ENCODE data around the gene TPP2. TPM values are rescaled to one million over a fixed set of nuclear protein-coding genes. Genes with fewer than 3 reads are reported as not detected.
A peak's percentile ranks its signal among the peaks of the same experiment; 100 is the strongest.

TPP2 gene
- total RNA-seq, 3 donors from 2014 or later, result 50.2 to 62.9 (median 51.8) TPM

DNA sequence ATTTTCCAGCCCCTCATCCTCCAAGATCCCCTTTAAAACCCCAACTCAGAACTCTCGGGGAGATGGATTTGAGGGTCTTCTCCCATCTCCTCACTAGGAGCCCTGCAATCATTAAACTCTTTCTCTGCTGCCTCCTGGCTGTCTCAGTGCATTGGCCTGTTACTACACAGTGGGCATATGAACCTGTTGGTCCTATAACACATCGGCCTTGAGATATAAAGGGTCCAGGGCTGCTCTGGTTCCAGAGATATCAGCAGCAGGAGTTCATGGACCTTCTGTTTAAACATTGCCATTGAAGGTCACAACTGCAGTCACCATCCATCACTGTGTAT is 101.8 kb downstream of the TPP2 start:
- Histone ChIP-seq H3K4me3 (no peak overlapping the region), H3K27ac (no peak overlapping the region), H3K4me1 (no peaks in the 10 kb centered on the region), H3K9me3 (no peaks in the 10 kb centered on the region), H3K27me3 (no peaks in the 10 kb centered on the region), H3K36me3 (no peaks in the 10 kb centered on the region)
- intact Hi-C loops (cut with DNase I; ENCODE audit: low total_unique reads), result no loop called here
- no peak for TF ChIP-seq POLR2A (IDR thresholded peaks at IDR 0.05)
- TF ChIP-seq, protein P1, sequence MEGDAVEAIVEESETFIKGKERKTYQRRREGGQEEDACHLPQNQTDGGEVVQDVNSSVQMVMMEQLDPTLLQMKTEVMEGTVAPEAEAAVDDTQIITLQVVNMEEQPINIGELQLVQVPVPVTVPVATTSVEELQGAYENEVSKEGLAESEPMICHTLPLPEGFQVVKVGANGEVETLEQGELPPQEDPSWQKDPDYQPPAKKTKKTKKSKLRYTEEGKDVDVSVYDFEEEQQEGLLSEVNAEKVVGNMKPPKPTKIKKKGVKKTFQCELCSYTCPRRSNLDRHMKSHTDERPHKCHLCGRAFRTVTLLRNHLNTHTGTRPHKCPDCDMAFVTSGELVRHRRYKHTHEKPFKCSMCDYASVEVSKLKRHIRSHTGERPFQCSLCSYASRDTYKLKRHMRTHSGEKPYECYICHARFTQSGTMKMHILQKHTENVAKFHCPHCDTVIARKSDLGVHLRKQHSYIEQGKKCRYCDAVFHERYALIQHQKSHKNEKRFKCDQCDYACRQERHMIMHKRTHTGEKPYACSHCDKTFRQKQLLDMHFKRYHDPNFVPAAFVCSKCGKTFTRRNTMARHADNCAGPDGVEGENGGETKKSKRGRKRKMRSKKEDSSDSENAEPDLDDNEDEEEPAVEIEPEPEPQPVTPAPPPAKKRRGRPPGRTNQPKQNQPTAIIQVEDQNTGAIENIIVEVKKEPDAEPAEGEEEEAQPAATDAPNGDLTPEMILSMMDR (IDR thresholded peaks at IDR 0.05), result no peak
- no peak for TF ChIP-seq POLR2AphosphoS5 (IDR thresholded peaks at IDR 0.05)
- no peak for DNase-seq (ENCODE audit: low spot score in 2 of 2)

DNA sequence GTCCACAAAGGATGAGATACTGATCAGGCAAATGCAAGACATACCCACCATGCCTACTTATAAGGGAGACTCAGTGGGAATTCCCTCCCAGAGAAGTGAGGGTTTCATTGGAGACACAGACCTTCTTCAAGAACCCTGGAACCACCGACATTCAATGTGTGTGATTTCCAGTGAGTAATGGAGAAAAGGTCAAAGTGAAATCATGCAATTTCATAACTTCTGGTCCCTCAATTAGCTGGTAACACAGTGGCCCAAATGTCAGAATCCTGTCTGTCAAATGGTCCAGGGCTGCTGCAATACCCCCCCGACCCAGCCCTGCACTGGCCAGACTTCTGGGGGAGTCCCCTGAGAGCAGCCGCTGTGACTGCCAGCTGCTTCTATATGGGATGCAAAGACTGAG is 102.7 kb downstream of the TPP2 start:
- peak overlapping the region in 1 of 2 donors; percentile 58 for H3K27ac ChIP-seq
- no peaks in the 10 kb centered on the region for H3K9me3 ChIP-seq
- DNase-seq (ENCODE audit: low spot score in 2 of 2), result no peak
- no peak for TF ChIP-seq POLR2AphosphoS5 (IDR thresholded peaks at IDR 0.05)
- no peak for TF ChIP-seq POLR2A (IDR thresholded peaks at IDR 0.05)
- TF ChIP-seq, protein P1 (IDR thresholded peaks at IDR 0.05), result no peak
- no peaks in the 10 kb centered on the region for H3K4me1 ChIP-seq
- H3K36me3 ChIP-seq, result no peaks in the 10 kb centered on the region
- no peaks in the 10 kb centered on the region for H3K27me3 ChIP-seq
- intact Hi-C loops (cut with DNase I; ENCODE audit: low total_unique reads), result no loop called here
- H3K4me3 ChIP-seq, result no peak overlapping the region

DNA sequence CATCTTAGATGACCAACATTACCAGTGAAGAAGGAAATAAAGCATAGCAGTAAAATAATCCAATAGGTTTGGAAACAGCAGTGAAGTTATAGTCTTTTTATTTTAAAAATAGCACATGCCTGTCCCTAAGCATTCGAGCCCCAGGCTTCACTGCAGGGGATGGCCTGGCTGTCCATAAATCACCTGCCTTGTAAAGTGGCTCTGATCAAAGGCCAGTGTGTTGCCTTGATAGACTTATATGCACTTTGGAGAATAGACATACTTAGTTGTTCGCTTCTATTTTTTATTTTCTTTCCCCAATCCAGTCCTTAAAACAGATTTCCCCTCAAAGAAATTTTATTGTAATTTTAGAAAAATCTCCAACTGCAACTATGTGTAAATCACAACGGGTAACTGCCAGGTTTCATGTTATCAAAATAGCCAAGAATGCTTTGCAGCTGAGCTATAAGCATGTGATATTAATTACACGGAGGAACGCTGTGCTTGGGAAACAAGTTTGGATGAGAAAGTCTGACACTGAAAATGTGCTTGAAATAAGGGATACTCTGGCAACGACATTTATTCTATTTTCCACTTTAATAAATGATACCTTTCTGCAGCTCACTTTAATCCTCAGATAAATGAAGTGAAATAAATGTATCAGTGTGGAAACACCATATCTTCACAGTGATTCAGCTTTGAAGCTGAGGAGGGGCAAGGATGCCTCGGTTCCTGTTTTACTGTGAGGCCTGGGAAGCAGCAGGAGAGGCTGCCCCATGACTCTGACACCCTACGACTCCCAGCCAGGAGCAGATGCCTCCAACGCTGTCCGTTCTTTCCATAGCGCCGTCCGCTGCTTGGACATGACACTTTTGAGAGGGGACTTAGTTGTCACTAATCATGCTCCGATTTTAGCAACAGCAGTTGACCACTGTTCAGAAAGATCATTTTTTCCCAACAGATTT is 103.6 kb downstream of the TPP2 start:
- no peaks in the 10 kb centered on the region for H3K36me3 ChIP-seq
- no peak for DNase-seq (ENCODE audit: low spot score in 2 of 2)
- TF ChIP-seq, protein P1 (IDR thresholded peaks at IDR 0.05), result no peak
- TF ChIP-seq POLR2AphosphoS5 (IDR thresholded peaks at IDR 0.05), result peak in 1 of 3 donors; percentile 18
- TF ChIP-seq POLR2A (IDR thresholded peaks at IDR 0.05), result no peak
- H3K9me3 ChIP-seq, result no peaks in the 10 kb centered on the region
- peak overlapping the region; percentile 62 to 82 for H3K27ac ChIP-seq
- intact Hi-C loops (cut with DNase I; ENCODE audit: low total_unique reads), result no loop called here
- H3K4me3 ChIP-seq, result no peak overlapping the region
- H3K4me1 ChIP-seq, result no peaks in the 10 kb centered on the region
- H3K27me3 ChIP-seq, result no peaks in the 10 kb centered on the region

DNA sequence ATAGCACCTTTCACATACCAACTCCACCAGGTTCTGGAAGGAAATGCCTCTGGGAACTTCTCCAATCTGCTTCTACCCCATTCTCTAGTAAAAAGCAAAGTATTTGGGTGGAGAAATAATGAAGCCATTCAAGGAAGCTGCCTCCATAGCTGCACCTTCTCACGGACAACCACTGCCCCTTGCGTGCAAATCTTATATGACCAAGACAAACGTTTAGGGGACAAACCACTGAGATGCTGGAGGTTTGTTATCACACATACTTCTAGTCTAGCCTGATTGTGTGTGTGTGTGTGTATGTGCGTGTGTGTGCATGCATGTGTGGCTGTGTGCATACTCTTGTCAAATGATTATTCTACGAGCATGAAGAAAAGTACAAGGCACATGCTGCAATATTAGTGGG is 104.5 kb downstream of the TPP2 start:
- DNase-seq (ENCODE audit: low spot score in 2 of 2), result no peak
- TF ChIP-seq POLR2A (IDR thresholded peaks at IDR 0.05), result no peak
- TF ChIP-seq POLR2AphosphoS5 (IDR thresholded peaks at IDR 0.05), result no peak
- TF ChIP-seq, protein P1 (IDR thresholded peaks at IDR 0.05), result no peak
- no peaks in the 10 kb centered on the region for H3K27me3 ChIP-seq
- no peaks in the 10 kb centered on the region for H3K36me3 ChIP-seq
- H3K9me3 ChIP-seq, result no peaks in the 10 kb centered on the region
- peak overlapping the region; percentile 62 to 82 for H3K27ac ChIP-seq
- H3K4me1 ChIP-seq, result no peaks in the 10 kb centered on the region
- no peak overlapping the region for H3K4me3 ChIP-seq
- intact Hi-C loops (cut with DNase I; ENCODE audit: low total_unique reads), result no loop called here

DNA sequence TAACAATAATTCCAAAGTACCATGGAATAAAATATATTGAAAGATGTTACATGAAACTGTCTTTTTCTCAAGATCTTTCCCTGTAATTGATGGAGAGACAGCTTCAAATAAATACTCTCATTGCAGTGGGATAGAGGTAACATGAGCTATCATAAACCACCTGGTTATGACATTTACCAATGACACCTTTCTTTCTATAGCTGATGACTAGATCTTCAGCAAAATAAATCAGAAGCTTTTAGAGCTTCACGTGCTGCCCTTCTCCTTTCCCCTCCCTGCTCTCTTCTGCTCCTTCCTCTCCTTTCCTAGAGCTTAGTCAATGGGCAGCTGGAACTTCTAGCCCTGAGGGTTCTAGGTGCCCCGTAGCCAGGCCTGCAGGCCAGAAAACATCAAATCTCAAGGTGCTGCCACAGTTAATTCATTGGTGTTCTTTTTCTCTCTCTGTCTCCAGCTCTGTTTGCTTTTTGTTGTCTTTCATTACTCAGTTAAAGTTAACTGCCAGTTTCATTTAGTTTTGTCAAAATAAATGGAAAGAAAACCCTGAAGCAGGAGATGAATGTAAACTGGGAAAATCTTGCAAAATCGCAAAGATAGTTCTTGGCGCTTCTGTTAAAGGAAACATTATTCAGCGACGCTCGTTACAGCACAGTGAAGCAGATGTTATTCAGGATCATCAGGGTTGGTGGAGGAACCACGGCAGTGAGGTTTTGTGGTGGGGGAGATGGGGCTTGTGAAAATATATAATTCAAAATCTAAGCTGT is 106.4 kb downstream of the TPP2 start:
- Histone ChIP-seq H3K27ac (no peak overlapping the region), H3K9me3 (no peaks in the 10 kb centered on the region)
- TF ChIP-seq POLR2AphosphoS5 (IDR thresholded peaks at IDR 0.05) (no peak), POLR2A (IDR thresholded peaks at IDR 0.05) (no peak)
- TF ChIP-seq, protein P1 (IDR thresholded peaks at IDR 0.05), result no peak

More for the DNA sequence above, 106.4 kb downstream of the TPP2 start:
- no peaks in the 10 kb centered on the region for H3K36me3 ChIP-seq
- no peaks in the 10 kb centered on the region for H3K4me1 ChIP-seq
- intact Hi-C loops (cut with DNase I; ENCODE audit: low total_unique reads), result no loop called here
- no peak overlapping the region for H3K4me3 ChIP-seq
- no peak for DNase-seq (ENCODE audit: low spot score in 2 of 2)
- no peaks in the 10 kb centered on the region for H3K27me3 ChIP-seq

Data from breast epithelium (tissue), 4 donors.